HG03378 (cell line): ENCODE data around the gene MEMO1.
"Not testable (repeated sequence)": the region's sequence is repeated elsewhere in the genome, so short reads cannot be mapped to it uniquely, and the experiment has no call there.

Experiments used
- ATAC-seq: cut with Tn5 transposase; IDR thresholded peaks from one replicate; pipeline ENCODE4 v1.9.1; 2021; ENCODE audit warnings: mild to moderate bottlenecking, moderate library complexity; ENCODE audit not compliant: unreplicated experiment

MEMO1 gene

GRCh38 chr2:32010670-32011484 lies at the start of gene MEMO1:
Gene MEMO1 (minus strand): TSS chr2:32011008. CDS start chr2:32010247, 761 bp downstream.
- peak; percentile 69 for ATAC-seq

GRCh38 chr2:32060266-32060665 lies 49.5 kb upstream of the MEMO1 start:
- no peak for ATAC-seq

GRCh38 chr2:32058130-32058529 lies 47.3 kb upstream of the MEMO1 start:
- ATAC-seq: no peak

GRCh38 chr2:32054583-32054982 lies 43.8 kb upstream of the MEMO1 start:
- ATAC-seq: not testable (repeated sequence)

GRCh38 chr2:32051836-32052439 lies 41.1 kb upstream of the MEMO1 start:
- ATAC-seq: no peak

- no peak for ATAC-seq
These were observed 32.8 kb upstream of the MEMO1 start for GRCh38 chr2:32043561-32043960.

- ATAC-seq: peak; percentile 74
These were observed 28.8 kb upstream of the MEMO1 start, which contains the start of gene DPY30 for GRCh38 chr2:32039447-32040219. Gene DPY30 (minus strand): TSS chr2:32039805. CDS start chr2:32039456, 349 bp downstream.

GRCh38 chr2:32034198-32034887 lies 23.5 kb upstream of the MEMO1 start:
- ATAC-seq: not testable (repeated sequence)

- ATAC-seq: not testable (repeated sequence)
These were observed 8.1 kb upstream of the MEMO1 start for GRCh38 chr2:32018789-32019482.

GRCh38 chr2:32012872-32013271 lies 2.1 kb upstream of the MEMO1 start:
- no peak for ATAC-seq

- ATAC-seq: no peak
These were observed 715 bp upstream of the MEMO1 start for GRCh38 chr2:32011485-32011960.

GRCh38 chr2:32010280-32010669 lies 533 bp downstream of the MEMO1 start:
- ATAC-seq: not testable (repeated sequence)

- ATAC-seq: no peak
These were observed 1.1 kb downstream of the MEMO1 start for GRCh38 chr2:32009516-32010256.

GRCh38 chr2:32008805-32009515 lies 1.8 kb downstream of the MEMO1 start:
- no peak for ATAC-seq

GRCh38 chr2:32007121-32007391 lies 3.8 kb downstream of the MEMO1 start:
- ATAC-seq: no peak

- ATAC-seq: no peak
These were observed 5.3 kb downstream of the MEMO1 start for GRCh38 chr2:32005371-32005976.

GRCh38 chr2:32003791-32004190 lies 7.0 kb downstream of the MEMO1 start:
- ATAC-seq: no peak

- ATAC-seq: no peak
These were observed 8.4 kb downstream of the MEMO1 start for GRCh38 chr2:32002406-32002805.

- ATAC-seq: no peak
These were observed 11.4 kb downstream of the MEMO1 start for GRCh38 chr2:31999438-31999837.
